Spleen (tissue), 13 donors: Measurements from ENCODE around the gene BIRC5. TPM values are rescaled to one million over a fixed set of nuclear protein-coding genes. Genes with fewer than 3 reads are reported as not detected.

Experiments used
- DNase-seq: peaks from one replicate; pipeline ENCODE4 v3.0.0-alpha.2; 2020
- H3K27ac ChIP-seq, 8 donors: fragments of 200-600 bp; sonication (generic) in 7 of 8; 1 replicate in 4 of 8; 2 replicates in 4 of 8; pipeline versions ENCODE4 v1.5.0 to v1.8.0; 2016 to 2021; ENCODE audit warnings: inconsistent platforms in 4 of 8, mild to moderate bottlenecking in 4 of 8, moderate library complexity in 1 of 8
- H3K27me3 ChIP-seq, 7 donors: fragments of 200-600 bp; sonication (generic) in 6 of 7; replicated peaks in 1 of 7; 1 replicate in 4 of 7; 2 replicates in 3 of 7; pipeline versions ENCODE4 v1.5.0 to v1.8.0; 2016 to 2021; ENCODE audit warnings: inconsistent platforms in 3 of 7, mild to moderate bottlenecking in 1 of 7
- H3K36me3 ChIP-seq, 6 donors: fragments of 200-600 bp; sonication (generic) in 5 of 6; 1 replicate in 4 of 6; 2 replicates in 2 of 6; pipeline versions ENCODE4 v1.5.0 to v1.8.0; 2016 to 2021; ENCODE audit warnings: inconsistent platforms in 2 of 6
- H3K4me1 ChIP-seq, 6 donors: fragments of 200-600 bp; sonication (generic) in 5 of 6; 1 replicate in 3 of 6; 2 replicates in 3 of 6; pipeline versions ENCODE4 v1.5.0 to v1.8.0; 2016 to 2021; ENCODE audit warnings: inconsistent platforms in 3 of 6
- H3K4me3 ChIP-seq, 8 donors: fragments of 200-600 bp; sonication (generic) in 7 of 8; 1 replicate in 4 of 8; 2 replicates in 4 of 8; pipeline versions ENCODE4 v1.5.0 to v1.8.0; 2016 to 2021; ENCODE audit warnings: inconsistent platforms in 4 of 8, mild to moderate bottlenecking in 4 of 8, moderate library complexity in 2 of 8
- H3K9me3 ChIP-seq, 8 donors: fragments of 200-600 bp; sonication (generic) in 7 of 8; 1 replicate in 4 of 8; 2 replicates in 4 of 8; pipeline versions ENCODE4 v1.5.0 to v1.8.0; 2016 to 2021; ENCODE audit warnings: inconsistent platforms in 4 of 8
- POLR2A ChIP-seq, 3 donors: fragments of 450-650 bp; IDR thresholded peaks; one replicate each; pipeline ENCODE4 v1.5.1; 2017; ENCODE audit warnings: antibody characterized with exemption in 3 of 3, mild to moderate bottlenecking in 1 of 3
- POLR2AphosphoS5 ChIP-seq, 3 donors: sonication (generic); formaldehyde crosslinking; IDR thresholded peaks; one replicate each; pipeline ENCODE4 v1.5.1; 2017; ENCODE audit warnings: antibody characterized with exemption in 3 of 3
- WGBS, 5 donors: extraction: QIAGEN DNeasy Blood & Tissue Kit in 3 of 5; methylation state at CpG; one replicate each; pipeline versions ENCODE4 v1.1.5 to v1.1.7; 2013 to 2018; 5-methylcytosine and 5-hydroxymethylcytosine counted together
- intact Hi-C: fragments of 100-400 bp; cut with DNase I; formaldehyde crosslinking; loops from one replicate; pipeline ENCODE4 v1.15.0; 2023; ENCODE audit warnings: low total_unique reads
- long read RNA-seq, 2 donors: transcript quantifications; one replicate each; lab custom pipeline, GENCODE V29; 2026
- polyA plus RNA-seq, 3 donors: library from polyadenylated mRNA; stranded (reverse); fragments of 200-250 nt; gene quantifications; one replicate each; pipeline ENCODE4 v1.2.1, GENCODE V29; 2013
- total RNA-seq, 7 donors: library from RNA; depleted of rRNA in 3 of 7; stranded (reverse); fragments of >200 nt in 3 of 7; fragmentation: NEBNext Ultra II Directional in 4 of 7; extraction: Animal tissue kit (Norgen Biotek cat#: 25700) in 4 of 7; gene quantifications; one replicate each; pipeline versions ENCODE4 v1.1.0 to v1.2.1, GENCODE V29; 2016 to 2021
- TF ChIP-seq, protein P1 (sequence below), 11 experiments: fragments of 200-600 bp in 7 of 11; fragments of 450-650 bp in 4 of 11; sonication (generic) in 4 of 11; IDR thresholded peaks in 8 of 11; conservative IDR thresholded peaks in 3 of 11; 1 replicate in 7 of 11; 2 replicates in 4 of 11; pipeline versions ENCODE4 v1.4.0 to v1.8.0; 2016 to 2021; ENCODE audit warnings: antibody characterized with exemption in 11 of 11, inconsistent platforms in 4 of 11, mild to moderate bottlenecking in 1 of 11
- donor health status: healthy with polysubstance abuse.
- donor health status: DM: no; HTN: no; CAD: no; lungs with moderate emphysema.
- donor health status: DM: no; HTN: no; CAD: no.
- donor health status: Bipolar disorder and iron deficiency.
- donor health status: healthy.
- donor health status: DM: no; HTN: no; CAD: no.
- donor health status: DM: yes; HTN: yes; CAD: no.

The BIRC5 gene
- total RNA-seq (10 to 100 TPM in 1 of 7 donors, 1 to 10 TPM in 6; 2.3 to 11.9 (median 6.2) TPM), polyA plus RNA-seq (10 to 100 TPM in 1 of 3 donors, 1 to 10 TPM in 2; 2.1 to 11.3 (median 7.2) TPM)
- long read RNA-seq, donor 1, transcript BIRC5-202 (4 exons, 2,630 nt): major isoform, 14 of 21 reads
- long read RNA-seq, donor 1, partial matches to known transcripts: 0 of 21 reads
- long read RNA-seq, donor 1, other reads (novel, unspliced or antisense): 0 of 21 reads
- long read RNA-seq, donor 2, transcript BIRC5-202 (4 exons, 2,630 nt): major isoform, 14 of 16 reads
- long read RNA-seq, donor 2, partial matches to known transcripts: 0 of 16 reads
- long read RNA-seq, donor 2, other reads (novel, unspliced or antisense): 0 of 16 reads

DNA sequence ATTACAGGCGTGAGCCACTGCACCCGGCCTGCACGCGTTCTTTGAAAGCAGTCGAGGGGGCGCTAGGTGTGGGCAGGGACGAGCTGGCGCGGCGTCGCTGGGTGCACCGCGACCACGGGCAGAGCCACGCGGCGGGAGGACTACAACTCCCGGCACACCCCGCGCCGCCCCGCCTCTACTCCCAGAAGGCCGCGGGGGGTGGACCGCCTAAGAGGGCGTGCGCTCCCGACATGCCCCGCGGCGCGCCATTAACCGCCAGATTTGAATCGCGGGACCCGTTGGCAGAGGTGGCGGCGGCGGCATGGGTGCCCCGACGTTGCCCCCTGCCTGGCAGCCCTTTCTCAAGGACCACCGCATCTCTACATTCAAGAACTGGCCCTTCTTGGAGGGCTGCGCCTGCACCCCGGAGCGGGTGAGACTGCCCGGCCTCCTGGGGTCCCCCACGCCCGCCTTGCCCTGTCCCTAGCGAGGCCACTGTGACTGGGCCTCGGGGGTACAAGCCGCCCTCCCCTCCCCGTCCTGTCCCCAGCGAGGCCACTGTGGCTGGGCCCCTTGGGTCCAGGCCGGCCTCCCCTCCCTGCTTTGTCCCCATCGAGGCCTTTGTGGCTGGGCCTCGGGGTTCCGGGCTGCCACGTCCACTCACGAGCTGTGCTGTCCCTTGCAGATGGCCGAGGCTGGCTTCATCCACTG is at the start of gene BIRC5:
Gene BIRC5 (plus strand): TSS at position 238 of the 690 bp plus-strand sequence. CDS start 64 bp downstream, at position 302.
- TF ChIP-seq POLR2AphosphoS5 (IDR thresholded peaks at IDR 0.05): peak; percentile 66 to 92 (median 68)
- TF ChIP-seq POLR2A (IDR thresholded peaks at IDR 0.05): no peak
- H3K27me3 ChIP-seq: no peaks in the 10 kb centered on the region
- DNase-seq: peak; percentile 97
- no peaks in the 10 kb centered on the region for H3K9me3 ChIP-seq
- H3K27ac ChIP-seq: peak within 1 kb of the TSS in 2 of 8 donors; percentile 26 to 61
- intact Hi-C loops: no loop called here
- H3K4me3 ChIP-seq: peak within 1 kb of the TSS; percentile 27 to 73 (median 48)
- H3K4me1 ChIP-seq: peaks cover 6 to 25% (median 14%) of the 10 kb centered on the region in 6 donors
- H3K36me3 ChIP-seq: peaks cover 0 to 15% (median 0%) of the 10 kb centered on the region in 6 donors
- WGBS, 5 donors: 0 to 2% (median 1%) methylated on average over 16 to 60 of the region's 60 CpGs

DNA sequence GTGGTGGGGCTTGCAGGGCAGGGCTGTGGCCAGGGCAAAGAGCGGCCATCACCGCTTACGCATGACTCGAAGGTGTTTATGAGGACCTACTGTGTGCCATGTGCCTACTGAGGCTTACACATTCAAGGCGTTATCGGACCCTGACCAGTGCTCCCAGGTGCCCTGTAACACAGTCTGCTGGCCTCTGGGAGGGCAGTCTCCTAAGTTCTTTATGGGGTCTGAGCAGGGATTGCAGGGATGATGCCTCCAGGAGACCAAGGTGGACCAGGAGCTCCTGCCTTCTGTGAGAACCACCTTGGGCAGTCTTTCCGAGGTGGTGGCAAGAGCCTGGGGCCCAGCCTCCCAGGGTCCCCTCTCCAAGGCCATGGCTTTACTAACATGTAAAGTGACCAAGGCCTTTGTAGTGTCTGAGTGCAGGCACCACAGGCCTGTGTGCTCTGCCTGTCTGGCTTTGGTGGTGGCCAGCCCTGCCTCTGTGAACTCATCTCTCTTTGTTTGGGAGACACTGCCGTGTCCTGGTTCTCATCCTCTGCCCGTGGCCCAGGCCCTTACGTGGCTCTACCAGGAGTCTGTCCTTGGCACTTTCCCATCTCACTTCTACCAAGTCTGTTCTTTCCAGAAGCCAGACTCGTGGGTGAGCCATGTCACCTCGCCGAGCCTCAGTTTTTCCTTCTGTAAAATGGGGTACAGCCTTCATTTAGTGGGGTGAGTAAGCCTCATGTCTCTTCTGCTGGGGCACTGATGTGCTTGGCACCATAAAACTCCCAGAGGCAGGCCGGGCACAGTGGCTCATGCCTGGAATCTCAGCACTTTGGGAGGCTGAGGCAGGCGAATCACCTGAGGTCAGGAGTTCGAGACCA is 49.1 kb upstream of the BIRC5 start:
- intact Hi-C loops: no loop called here
- 83 to 94% (median 92%) methylated on average over 15 to 16 of the region's 16 CpGs for WGBS, 5 donors
- no peak for TF ChIP-seq POLR2AphosphoS5 (IDR thresholded peaks at IDR 0.05)
- no peak for TF ChIP-seq POLR2A (IDR thresholded peaks at IDR 0.05)
- TF ChIP-seq, protein P1, sequence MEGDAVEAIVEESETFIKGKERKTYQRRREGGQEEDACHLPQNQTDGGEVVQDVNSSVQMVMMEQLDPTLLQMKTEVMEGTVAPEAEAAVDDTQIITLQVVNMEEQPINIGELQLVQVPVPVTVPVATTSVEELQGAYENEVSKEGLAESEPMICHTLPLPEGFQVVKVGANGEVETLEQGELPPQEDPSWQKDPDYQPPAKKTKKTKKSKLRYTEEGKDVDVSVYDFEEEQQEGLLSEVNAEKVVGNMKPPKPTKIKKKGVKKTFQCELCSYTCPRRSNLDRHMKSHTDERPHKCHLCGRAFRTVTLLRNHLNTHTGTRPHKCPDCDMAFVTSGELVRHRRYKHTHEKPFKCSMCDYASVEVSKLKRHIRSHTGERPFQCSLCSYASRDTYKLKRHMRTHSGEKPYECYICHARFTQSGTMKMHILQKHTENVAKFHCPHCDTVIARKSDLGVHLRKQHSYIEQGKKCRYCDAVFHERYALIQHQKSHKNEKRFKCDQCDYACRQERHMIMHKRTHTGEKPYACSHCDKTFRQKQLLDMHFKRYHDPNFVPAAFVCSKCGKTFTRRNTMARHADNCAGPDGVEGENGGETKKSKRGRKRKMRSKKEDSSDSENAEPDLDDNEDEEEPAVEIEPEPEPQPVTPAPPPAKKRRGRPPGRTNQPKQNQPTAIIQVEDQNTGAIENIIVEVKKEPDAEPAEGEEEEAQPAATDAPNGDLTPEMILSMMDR (IDR thresholded peaks at IDR 0.05 in 8 of 11, conservative IDR thresholded peaks at IDR 0.05 in 3 of 11): no peak
- no peaks in the 10 kb centered on the region for H3K9me3 ChIP-seq
- no peak overlapping the region for H3K4me3 ChIP-seq
- DNase-seq: no peak
- H3K27ac ChIP-seq: no peak overlapping the region
- H3K36me3 ChIP-seq: peaks cover 0 to 2% (median 0%) of the 10 kb centered on the region in 6 donors
- peaks cover 7 to 46% (median 21%) of the 10 kb centered on the region in 6 donors for H3K4me1 ChIP-seq
- no peaks in the 10 kb centered on the region for H3K27me3 ChIP-seq

DNA sequence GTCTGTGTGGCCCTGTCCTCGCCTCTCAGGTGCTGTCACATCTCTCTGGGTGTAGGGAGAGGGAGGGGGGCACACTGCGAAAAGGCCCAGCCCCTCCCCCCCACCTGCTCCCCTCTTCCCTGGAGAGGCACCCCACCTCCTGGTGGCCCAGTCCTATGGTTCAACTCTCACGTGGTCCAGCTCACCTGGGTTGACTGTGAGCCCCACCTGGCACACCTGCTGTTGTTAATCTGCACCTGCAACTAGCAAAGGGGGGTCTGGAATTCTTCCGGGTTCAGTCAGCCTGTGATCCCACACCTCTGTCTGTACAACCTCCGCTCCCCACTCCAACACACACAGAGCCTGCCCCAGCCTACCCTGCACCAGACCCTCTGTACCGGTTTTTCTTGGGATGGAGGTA is 47.6 kb upstream of the BIRC5 start:
- TF ChIP-seq, protein P1 (IDR thresholded peaks at IDR 0.05 in 8 of 11, conservative IDR thresholded peaks at IDR 0.05 in 3 of 11): no peak
- no peak for TF ChIP-seq POLR2AphosphoS5 (IDR thresholded peaks at IDR 0.05)
- no peak for TF ChIP-seq POLR2A (IDR thresholded peaks at IDR 0.05)
- Histone ChIP-seq H3K4me1 (peaks cover 18 to 54% (median 34%) of the 10 kb centered on the region in 6 donors), H3K27ac (no peak overlapping the region), H3K36me3 (peaks cover 0 to 17% (median 8%) of the 10 kb centered on the region in 6 donors), H3K4me3 (no peak overlapping the region), H3K9me3 (no peaks in the 10 kb centered on the region), H3K27me3 (no peaks in the 10 kb centered on the region)
- DNase-seq: no peak
- WGBS, 5 donors: 75 to 86% (median 79%) methylated on average over 5 to 6 of the region's 6 CpGs
- intact Hi-C loops: no loop called here

DNA sequence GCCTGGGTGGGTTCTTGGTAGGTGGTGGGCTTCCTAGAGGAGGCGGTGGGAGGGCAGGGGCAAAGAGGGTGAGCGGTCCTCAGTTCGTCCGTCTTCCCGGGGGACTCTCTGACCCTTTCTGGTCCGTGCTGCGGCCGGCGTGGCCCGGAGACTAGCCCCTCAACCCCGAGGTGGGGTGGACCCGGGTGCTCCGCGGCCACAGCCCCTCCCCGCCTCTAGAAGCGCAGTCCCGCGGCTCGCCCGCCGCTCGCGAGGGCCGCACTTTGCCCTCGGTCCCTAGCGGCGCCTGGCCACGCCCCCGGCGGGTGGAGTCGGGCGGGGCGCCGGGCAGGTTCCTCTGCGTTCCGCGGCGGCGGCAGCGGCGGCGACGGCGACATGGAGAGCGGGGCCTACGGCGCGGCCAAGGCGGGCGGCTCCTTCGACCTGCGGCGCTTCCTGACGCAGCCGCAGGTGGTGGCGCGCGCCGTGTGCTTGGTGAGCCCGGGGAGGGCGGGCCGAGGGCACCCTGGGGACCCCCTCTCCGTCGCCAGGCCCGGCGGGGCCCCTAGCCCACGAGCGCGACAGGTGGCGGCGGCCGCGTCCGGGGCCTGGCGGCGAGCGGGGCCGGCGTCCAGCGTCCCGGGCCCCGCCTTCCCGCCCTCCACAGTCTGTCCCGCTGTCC is 45.7 kb upstream of the BIRC5 start, which contains the start of gene SYNGR2:
Gene SYNGR2 (plus strand): TSS at position 340 of the 661 bp plus-strand sequence. CDS start 36 bp downstream, at position 376.
- Histone ChIP-seq H3K4me3 (peak within 1 kb of the TSS; percentile 56 to 94 (median 72)), H3K36me3 (peaks cover 0 to 36% (median 16%) of the 10 kb centered on the region in 6 donors), H3K27ac (peak within 1 kb of the TSS; percentile 75 to 96 (median 90)), H3K27me3 (no peaks in the 10 kb centered on the region), H3K4me1 (peaks cover 38 to 73% (median 52%) of the 10 kb centered on the region in 6 donors), H3K9me3 (no peaks in the 10 kb centered on the region)
- WGBS, 5 donors: 0 to 1% (median 0%) methylated on average over 15 to 84 of the region's 84 CpGs
- intact Hi-C loops: no loop called here
- DNase-seq: peak; percentile 99
- peak; percentile 90 to 94 (median 93) for TF ChIP-seq POLR2AphosphoS5 (IDR thresholded peaks at IDR 0.05)
- TF ChIP-seq, protein P1 (IDR thresholded peaks at IDR 0.05 in 8 of 11, conservative IDR thresholded peaks at IDR 0.05 in 3 of 11): peak in 2 of 11 experiments; percentile 8 to 25
- peak in 2 of 3 donors; percentile 51 to 73 for TF ChIP-seq POLR2A (IDR thresholded peaks at IDR 0.05)
